Thoracic aorta (tissue), 2 donors: Measurements from ENCODE around the gene TOP3A. TPM values are rescaled to one million over a fixed set of nuclear protein-coding genes. Genes with fewer than 3 reads are reported as not detected.

Experiments used
- ATAC-seq: fragments of 150-250 bp; one replicate; pipeline ENCODE4 v1.8.0; 2017; ENCODE audit warnings: low read depth; ENCODE audit not compliant: insufficient number of reproducible peaks, low FRiP score
- DNase-seq: peaks from one replicate; pipeline ENCODE4 v3.0.0-alpha.2; 2020; ENCODE audit warnings: low spot score
- H3K27ac ChIP-seq, 2 donors: fragments of 200-600 bp; sonication (generic); 1 replicate in 1 of 2; 2 replicates in 1 of 2; pipeline ENCODE4 v1.5.1; 2016; ENCODE audit warnings: mild to moderate bottlenecking in 2 of 2, moderate library complexity in 2 of 2
- H3K27me3 ChIP-seq: fragments of 200-600 bp; sonication (generic); replicated peaks from 2 replicates; pipeline ENCODE4 v1.6.0; 2016; ENCODE audit warnings: mild to moderate bottlenecking; ENCODE audit not compliant: insufficient read depth
- H3K36me3 ChIP-seq: fragments of 200-600 bp; sonication (generic); one replicate; pipeline ENCODE4 v1.5.1; 2016
- H3K4me1 ChIP-seq, 2 donors: fragments of 200-600 bp; sonication (generic); 1 replicate in 1 of 2; 2 replicates in 1 of 2; pipeline versions ENCODE4 v1.5.1 to v1.6.0; 2016; ENCODE audit warnings: low read depth in 2 of 2, mild to moderate bottlenecking in 1 of 2; ENCODE audit not compliant: control insufficient read depth in 1 of 2
- H3K4me3 ChIP-seq: fragments of 200-600 bp; sonication (generic); 2 replicates; pipeline ENCODE4 v1.5.1; 2016; ENCODE audit warnings: mild to moderate bottlenecking
- H3K9me3 ChIP-seq: fragments of 200-600 bp; sonication (generic); 2 replicates; pipeline ENCODE4 v1.5.1; 2016
- total RNA-seq, 2 donors: library from RNA; depleted of rRNA; stranded (reverse); fragments of >200 nt; gene quantifications; one replicate each; pipeline versions ENCODE4 v1.1.0 to v1.2.3, GENCODE V29; 2016
- TF ChIP-seq, protein P1 (sequence below): fragments of 200-600 bp; sonication (generic); IDR thresholded peaks from one replicate; pipeline ENCODE4 v1.5.1; 2019; ENCODE audit warnings: antibody characterized with exemption

Gene TOP3A
- total RNA-seq, 2 donors from 2014 or later = 33.4 to 54.6 TPM

DNA sequence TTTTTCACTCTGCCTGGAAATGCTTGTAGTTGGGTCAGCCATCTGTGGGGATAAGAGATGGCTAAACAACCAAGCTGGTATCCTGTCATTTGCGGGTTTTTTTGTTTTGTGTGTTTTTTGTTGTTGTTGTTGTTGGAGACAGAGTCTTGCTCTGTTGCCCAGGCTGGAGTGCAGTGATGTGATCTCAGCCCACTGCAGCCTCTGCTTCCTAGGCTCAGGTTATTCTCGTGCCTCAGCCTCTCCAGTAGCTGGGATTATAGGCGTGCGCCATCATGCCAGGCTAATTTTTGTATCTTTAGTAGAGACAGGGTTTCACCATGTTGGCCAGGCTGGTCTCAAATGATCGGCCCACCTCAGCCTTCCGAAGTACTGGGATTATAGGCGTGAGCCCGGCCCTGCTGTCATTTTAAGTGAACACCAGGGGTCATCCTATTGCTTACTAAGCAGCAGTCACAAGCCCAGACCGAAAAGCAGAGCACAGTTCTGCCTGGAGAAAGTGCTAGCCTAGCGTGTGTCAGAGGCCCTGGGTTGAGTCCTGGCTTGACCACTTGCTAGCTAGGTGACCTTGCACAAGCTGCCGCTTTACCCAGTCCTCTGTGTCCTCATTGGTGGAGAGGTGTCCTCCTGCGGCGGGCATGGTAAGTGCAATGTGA is 4.9 kb upstream of the TOP3A start:
- H3K27ac ChIP-seq = no peak overlapping the region
- no peak overlapping the region for H3K4me3 ChIP-seq

DNA sequence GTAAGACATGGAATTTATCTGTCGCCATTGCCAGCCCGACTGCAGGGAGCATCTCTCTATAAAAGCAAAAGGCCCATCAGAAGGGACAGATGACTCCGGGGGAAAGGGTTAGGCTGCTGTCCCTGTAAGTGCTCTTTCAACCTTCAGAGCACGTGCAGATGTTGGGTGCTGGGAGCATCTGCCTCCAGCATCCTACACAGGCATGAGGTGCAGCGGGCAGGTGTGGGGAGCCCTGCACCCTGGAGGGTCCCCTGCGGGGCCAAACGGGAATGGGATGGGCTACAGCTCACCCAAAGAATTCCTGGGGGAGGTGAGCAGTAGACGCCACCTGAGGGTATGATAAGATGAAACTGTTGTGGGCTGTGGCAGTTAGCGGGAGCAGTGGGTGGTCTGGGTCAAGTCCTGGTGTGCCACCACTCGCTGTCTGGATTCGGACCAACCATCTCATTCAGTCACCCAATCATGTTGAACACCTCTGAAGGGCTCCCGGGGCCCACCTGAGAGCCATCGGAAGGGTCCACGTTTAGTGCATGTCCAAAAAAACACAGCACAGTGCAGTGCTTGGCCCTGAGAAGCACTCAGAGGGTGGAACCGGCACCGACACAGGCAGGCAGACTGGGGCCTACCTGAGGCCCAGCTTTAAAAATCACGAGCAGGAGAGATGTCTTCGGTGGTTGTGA is 4.1 kb upstream of the TOP3A start:
- H3K4me1 ChIP-seq = peaks cover 24 to 51% of the 10 kb centered on the region in 2 donors
- no peak overlapping the region for H3K27ac ChIP-seq
- TF ChIP-seq, protein P1, sequence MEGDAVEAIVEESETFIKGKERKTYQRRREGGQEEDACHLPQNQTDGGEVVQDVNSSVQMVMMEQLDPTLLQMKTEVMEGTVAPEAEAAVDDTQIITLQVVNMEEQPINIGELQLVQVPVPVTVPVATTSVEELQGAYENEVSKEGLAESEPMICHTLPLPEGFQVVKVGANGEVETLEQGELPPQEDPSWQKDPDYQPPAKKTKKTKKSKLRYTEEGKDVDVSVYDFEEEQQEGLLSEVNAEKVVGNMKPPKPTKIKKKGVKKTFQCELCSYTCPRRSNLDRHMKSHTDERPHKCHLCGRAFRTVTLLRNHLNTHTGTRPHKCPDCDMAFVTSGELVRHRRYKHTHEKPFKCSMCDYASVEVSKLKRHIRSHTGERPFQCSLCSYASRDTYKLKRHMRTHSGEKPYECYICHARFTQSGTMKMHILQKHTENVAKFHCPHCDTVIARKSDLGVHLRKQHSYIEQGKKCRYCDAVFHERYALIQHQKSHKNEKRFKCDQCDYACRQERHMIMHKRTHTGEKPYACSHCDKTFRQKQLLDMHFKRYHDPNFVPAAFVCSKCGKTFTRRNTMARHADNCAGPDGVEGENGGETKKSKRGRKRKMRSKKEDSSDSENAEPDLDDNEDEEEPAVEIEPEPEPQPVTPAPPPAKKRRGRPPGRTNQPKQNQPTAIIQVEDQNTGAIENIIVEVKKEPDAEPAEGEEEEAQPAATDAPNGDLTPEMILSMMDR = no peak
- no peaks in the 10 kb centered on the region for H3K9me3 ChIP-seq
- peak overlapping the region; percentile 18 for H3K4me3 ChIP-seq
- ATAC-seq = no peak
- no peak for DNase-seq
- H3K27me3 ChIP-seq = no peaks in the 10 kb centered on the region
- H3K36me3 ChIP-seq = peaks cover 15% of the 10 kb centered on the region

More for the DNA sequence above, 4.9 kb upstream of the TOP3A start:
- ATAC-seq (no peak), DNase-seq (no peak)
- TF ChIP-seq, protein P1 = no peak
- H3K4me1 ChIP-seq = peaks cover 22 to 49% of the 10 kb centered on the region in 2 donors
- H3K27me3 ChIP-seq = no peaks in the 10 kb centered on the region
- H3K9me3 ChIP-seq = no peaks in the 10 kb centered on the region
- H3K36me3 ChIP-seq = peaks cover 23% of the 10 kb centered on the region

DNA sequence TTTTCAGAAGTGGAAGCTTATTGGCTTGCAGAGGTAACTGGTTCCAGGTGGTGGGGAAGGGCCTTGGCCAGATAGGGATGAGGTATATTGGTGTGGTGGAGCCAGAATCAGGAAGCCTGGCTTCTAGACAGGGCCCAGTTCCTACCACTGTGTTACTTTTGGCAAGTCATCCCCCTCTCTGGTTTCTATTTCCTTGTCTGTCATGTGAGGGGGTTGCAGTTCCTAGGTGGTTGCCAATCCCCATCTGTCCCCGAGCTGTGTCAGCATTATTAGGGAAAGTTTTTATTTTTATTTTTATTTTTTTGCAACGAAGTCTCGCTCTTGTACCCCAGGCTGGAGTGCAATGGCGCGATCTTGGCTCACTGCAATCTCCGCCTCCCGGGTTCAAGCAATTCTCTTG is 3.3 kb upstream of the TOP3A start:
- Histone ChIP-seq H3K4me1 (peaks cover 31 to 59% of the 10 kb centered on the region in 2 donors), H3K4me3 (peak overlapping the region; percentile 18), H3K9me3 (no peaks in the 10 kb centered on the region), H3K27ac (no peak overlapping the region), H3K36me3 (peaks cover 8% of the 10 kb centered on the region), H3K27me3 (no peaks in the 10 kb centered on the region)
- TF ChIP-seq, protein P1 = no peak
- DNase-seq = no peak
- ATAC-seq = no peak

DNA sequence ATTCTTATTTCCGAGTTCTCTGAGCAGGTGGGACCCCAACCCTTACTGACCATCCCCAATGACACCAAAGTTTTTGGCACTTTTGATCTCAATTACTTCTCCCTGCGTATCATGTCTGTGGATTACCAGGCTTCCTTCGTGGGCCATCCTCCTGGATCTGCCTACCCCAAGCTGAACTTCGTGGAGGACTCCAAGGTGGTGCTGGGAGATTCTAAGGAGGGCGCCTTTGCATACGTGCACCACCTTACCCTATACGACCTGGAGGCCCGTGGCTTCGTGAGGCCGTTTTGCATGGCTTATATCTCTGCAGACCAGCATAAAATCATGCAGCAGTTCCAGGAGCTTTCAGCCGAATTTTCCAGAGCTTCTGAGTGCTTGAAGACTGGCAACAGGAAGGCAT is 1.2 kb upstream of the TOP3A start:
- Histone ChIP-seq H3K36me3 (no peaks in the 10 kb centered on the region), H3K4me1 (peaks cover 31 to 71% of the 10 kb centered on the region in 2 donors), H3K4me3 (peak overlapping the region; percentile 91), H3K27me3 (no peaks in the 10 kb centered on the region), H3K9me3 (no peaks in the 10 kb centered on the region), H3K27ac (peak overlapping the region; percentile 87 to 91)
- ATAC-seq = no peak
- DNase-seq = no peak
- TF ChIP-seq, protein P1 = no peak

DNA sequence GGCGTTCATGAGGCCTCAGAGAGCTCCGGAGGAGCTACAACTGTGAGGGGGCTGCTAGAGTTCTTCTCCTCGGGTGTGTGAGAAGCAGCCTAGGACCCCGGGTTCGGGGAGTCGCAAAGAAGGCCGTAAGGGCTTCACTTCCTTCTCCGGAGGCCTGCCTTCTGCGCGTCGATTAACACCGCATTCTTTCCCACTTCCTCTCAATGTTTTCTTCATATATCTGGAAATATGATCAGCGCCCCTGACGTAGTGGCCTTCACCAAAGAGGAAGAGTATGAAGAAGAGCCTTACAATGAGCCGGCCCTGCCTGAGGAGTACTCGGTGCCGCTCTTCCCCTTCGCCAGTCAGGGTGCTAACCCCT is 748 bp upstream of the TOP3A start:
- H3K4me3 ChIP-seq = peak overlapping the region; percentile 91
- ATAC-seq = no peak
- H3K27me3 ChIP-seq = no peaks in the 10 kb centered on the region
- H3K27ac ChIP-seq = peak overlapping the region; percentile 87 to 91
- no peaks in the 10 kb centered on the region for H3K9me3 ChIP-seq
- H3K36me3 ChIP-seq = no peaks in the 10 kb centered on the region
- no peak for DNase-seq
- H3K4me1 ChIP-seq = peaks cover 31 to 71% of the 10 kb centered on the region in 2 donors
- TF ChIP-seq, protein P1 = no peak
